Adrenal gland (tissue), 5 donors: ENCODE data around the gene CDH11.

Experiments
- CTCF ChIP-seq, 6 experiments: fragments of 450-650 bp in 4 of 6; fragments of 200-600 bp in 2 of 6; sonication (generic) in 1 of 6; IDR thresholded peaks; 1 replicate in 5 of 6; 2 replicates in 1 of 6; pipeline versions ENCODE4 v1.5.1 to v1.8.0; 2016 to 2021; ENCODE audit warnings: antibody characterized with exemption in 6 of 6, mild to moderate bottlenecking in 2 of 6, moderate library complexity in 1 of 6
- POLR2A ChIP-seq, 2 donors: fragments of 450-650 bp; IDR thresholded peaks; one replicate each; pipeline ENCODE4 v1.6.1; 2017; ENCODE audit warnings: antibody characterized with exemption in 2 of 2, mild to moderate bottlenecking in 2 of 2, moderate library complexity in 1 of 2
- donor health status: DM: no; HTN: no; CAD: no.

DNA sequence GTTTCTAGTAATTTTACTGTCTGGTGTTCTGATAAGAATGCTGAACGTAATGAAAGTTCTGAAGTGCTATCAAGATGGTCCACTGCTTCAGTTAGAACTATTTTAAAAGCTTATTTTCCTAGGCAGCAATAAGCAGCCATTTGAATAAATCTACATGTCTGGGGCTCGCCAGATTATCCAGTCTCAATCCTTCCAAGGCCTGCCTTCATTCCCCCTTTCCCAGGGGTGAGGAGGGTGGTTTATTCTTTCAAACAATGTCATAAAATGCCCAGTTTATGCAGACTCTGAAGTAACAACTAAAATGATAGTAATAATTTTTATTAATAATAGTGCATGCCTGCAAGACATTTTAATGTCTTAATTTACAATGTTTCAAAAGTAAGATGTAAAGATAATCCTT is 2.4 kb downstream of the CDH11 start:
- no peak for TF ChIP-seq CTCF (IDR thresholded peaks at IDR 0.05)
- no peak for TF ChIP-seq POLR2A (IDR thresholded peaks at IDR 0.05)
